ENCODE data around the gene MEF2B. TPM values are rescaled to one million over a fixed set of nuclear protein-coding genes. Genes with fewer than 3 reads are reported as not detected.

The MEF2B gene
- total RNA-seq, 3 donors from 2014 or later, result 1.5 to 3.0 (median 2.5) TPM

- no peak for ATAC-seq
- TF ChIP-seq, protein P1, sequence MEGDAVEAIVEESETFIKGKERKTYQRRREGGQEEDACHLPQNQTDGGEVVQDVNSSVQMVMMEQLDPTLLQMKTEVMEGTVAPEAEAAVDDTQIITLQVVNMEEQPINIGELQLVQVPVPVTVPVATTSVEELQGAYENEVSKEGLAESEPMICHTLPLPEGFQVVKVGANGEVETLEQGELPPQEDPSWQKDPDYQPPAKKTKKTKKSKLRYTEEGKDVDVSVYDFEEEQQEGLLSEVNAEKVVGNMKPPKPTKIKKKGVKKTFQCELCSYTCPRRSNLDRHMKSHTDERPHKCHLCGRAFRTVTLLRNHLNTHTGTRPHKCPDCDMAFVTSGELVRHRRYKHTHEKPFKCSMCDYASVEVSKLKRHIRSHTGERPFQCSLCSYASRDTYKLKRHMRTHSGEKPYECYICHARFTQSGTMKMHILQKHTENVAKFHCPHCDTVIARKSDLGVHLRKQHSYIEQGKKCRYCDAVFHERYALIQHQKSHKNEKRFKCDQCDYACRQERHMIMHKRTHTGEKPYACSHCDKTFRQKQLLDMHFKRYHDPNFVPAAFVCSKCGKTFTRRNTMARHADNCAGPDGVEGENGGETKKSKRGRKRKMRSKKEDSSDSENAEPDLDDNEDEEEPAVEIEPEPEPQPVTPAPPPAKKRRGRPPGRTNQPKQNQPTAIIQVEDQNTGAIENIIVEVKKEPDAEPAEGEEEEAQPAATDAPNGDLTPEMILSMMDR (IDR thresholded peaks at IDR 0.05), result no peak
- intact Hi-C loops (cut with DNase I, micrococcal nuclease), result no loop called here
Measured at GRCh38 chr19:19133985-19134384, 36.1 kb downstream of the MEF2B start.

GRCh38 chr19:19132912-19133311 is 37.2 kb downstream of the MEF2B start:
- intact Hi-C loops (cut with DNase I, micrococcal nuclease), result no loop called here
- no peak for ATAC-seq

More at GRCh38 chr19:19133985-19134384, 36.1 kb downstream of the MEF2B start:
- Histone ChIP-seq H3K4me3 (no peak overlapping the region), H3K36me3 (ENCODE audit: low read depth) (peaks cover 4% of the 10 kb centered on the region), H3K9me3 (peaks cover 7% of the 10 kb centered on the region), H3K4me1 (ENCODE audit: low read depth) (peaks cover 8% of the 10 kb centered on the region)
- no peak for DNase-seq

DNA sequence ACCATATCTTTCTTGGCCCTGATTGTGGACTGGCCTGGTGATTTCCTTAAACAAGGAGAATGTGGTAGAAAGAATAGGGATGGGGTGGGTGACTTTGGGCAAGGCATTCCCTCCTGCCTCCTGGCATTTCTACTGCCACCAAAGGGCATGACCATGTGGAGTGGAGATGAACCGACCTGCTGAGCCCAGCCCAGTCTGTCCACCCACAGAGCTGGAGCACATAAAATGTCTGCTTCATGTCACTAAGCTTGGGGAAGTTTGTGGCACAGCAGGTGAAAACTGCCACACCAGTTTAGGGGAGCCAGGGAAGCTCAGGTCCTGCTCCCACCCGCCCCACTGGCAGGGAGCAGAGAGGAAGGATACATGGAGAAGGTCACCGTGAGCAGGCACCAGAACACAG is 38.1 kb downstream of the MEF2B start:
- Histone ChIP-seq H3K4me1 (ENCODE audit: low read depth) (no peaks in the 10 kb centered on the region), H3K36me3 (ENCODE audit: low read depth) (no peaks in the 10 kb centered on the region), H3K4me3 (no peak overlapping the region), H3K9me3 (peaks cover 7% of the 10 kb centered on the region)
- TF ChIP-seq, protein P1 (IDR thresholded peaks at IDR 0.05), result no peak
- no peak for DNase-seq
- intact Hi-C loops (cut with DNase I, micrococcal nuclease), result no loop called here
- no peak for ATAC-seq

More at GRCh38 chr19:19132912-19133311, 37.2 kb downstream of the MEF2B start:
- Histone ChIP-seq H3K4me3 (no peak overlapping the region), H3K4me1 (ENCODE audit: low read depth) (peaks cover 8% of the 10 kb centered on the region), H3K9me3 (peaks cover 7% of the 10 kb centered on the region), H3K36me3 (ENCODE audit: low read depth) (no peaks in the 10 kb centered on the region)
- TF ChIP-seq, protein P1 (IDR thresholded peaks at IDR 0.05), result no peak
- DNase-seq, result no peak

DNA sequence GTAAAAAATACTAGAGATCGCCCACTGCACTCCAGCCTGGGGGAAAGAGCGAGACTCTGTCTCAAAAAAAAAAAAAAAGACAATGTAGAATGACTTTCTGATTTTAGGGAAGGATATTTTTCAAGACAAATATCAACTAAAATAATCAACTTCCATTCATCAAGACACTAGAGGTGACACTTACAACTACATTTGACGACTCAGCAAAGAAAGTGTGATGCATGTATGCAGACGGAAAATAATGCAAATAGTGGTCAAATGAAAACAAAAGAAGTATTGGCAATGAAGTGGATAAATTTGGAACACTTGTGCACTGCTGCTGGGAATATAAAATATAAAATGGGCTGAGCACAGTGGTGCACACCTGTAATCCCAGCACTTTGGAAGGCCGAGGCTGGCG is 44.0 kb downstream of the MEF2B start:
- ATAC-seq (no peak), DNase-seq (no peak)
- TF ChIP-seq, protein P1 (IDR thresholded peaks at IDR 0.05), result no peak
- H3K4me1 ChIP-seq (ENCODE audit: low read depth), result no peaks in the 10 kb centered on the region
- no peaks in the 10 kb centered on the region for H3K36me3 ChIP-seq (ENCODE audit: low read depth)
- intact Hi-C loops (cut with DNase I, micrococcal nuclease), result no loop called here
- no peak overlapping the region for H3K4me3 ChIP-seq
- H3K9me3 ChIP-seq, result no peaks in the 10 kb centered on the region

DNA sequence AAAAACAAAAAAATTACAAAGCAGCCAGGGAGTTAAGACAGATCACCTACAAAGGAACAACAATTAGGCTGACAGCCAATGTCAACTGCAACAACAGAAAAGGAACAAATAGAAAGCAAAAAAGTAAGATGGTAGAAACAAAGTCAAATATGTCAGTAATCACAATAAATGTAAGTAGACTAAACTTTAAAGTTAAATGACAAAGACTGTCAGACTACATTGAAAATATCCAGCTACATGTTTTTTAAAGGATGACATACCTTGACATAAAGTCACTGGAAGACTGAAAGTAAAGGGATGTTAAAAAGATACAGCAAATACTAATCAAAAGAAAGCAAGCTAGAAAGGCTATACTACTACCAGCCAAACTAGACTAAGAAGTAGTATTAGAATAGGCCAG is 46.7 kb downstream of the MEF2B start:
- TF ChIP-seq, protein P1 (IDR thresholded peaks at IDR 0.05), result no peak
- ATAC-seq, result no peak
- no peak for DNase-seq
- Histone ChIP-seq H3K4me1 (ENCODE audit: low read depth) (no peaks in the 10 kb centered on the region), H3K9me3 (no peaks in the 10 kb centered on the region), H3K4me3 (no peak overlapping the region), H3K36me3 (ENCODE audit: low read depth) (no peaks in the 10 kb centered on the region)
- intact Hi-C loops (cut with DNase I, micrococcal nuclease), result no loop called here

GRCh38 chr19:19122902-19123301 is 47.2 kb downstream of the MEF2B start:
- TF ChIP-seq, protein P1 (IDR thresholded peaks at IDR 0.05), result no peak
- DNase-seq (no peak), ATAC-seq (no peak)
- Histone ChIP-seq H3K36me3 (ENCODE audit: low read depth) (no peaks in the 10 kb centered on the region), H3K4me1 (ENCODE audit: low read depth) (no peaks in the 10 kb centered on the region), H3K4me3 (no peak overlapping the region), H3K9me3 (no peaks in the 10 kb centered on the region)
- intact Hi-C loops (cut with DNase I, micrococcal nuclease), result no loop called here

All from mucosa of descending colon (tissue), 3 donors.